ENCODE measurements around the gene TFRC.

- TF ChIP-seq CTCF (IDR thresholded peaks at IDR 0.05) (peak in 2 of 3 donors; percentile 74 to 79), POLR2A (IDR thresholded peaks at IDR 0.05) (no peak)
Observed at GRCh38 chr3:196073255-196073753, 8.6 kb downstream of the TFRC start.

Data from ovary (tissue), 3 donors.